HG03025 (cell line): ENCODE results near the gene UBQLN4.

ENCODE experiments used
- ATAC-seq: cut with Tn5 transposase; IDR thresholded peaks from one replicate; pipeline ENCODE4 v1.9.1; 2021; ENCODE audit warnings: mild to moderate bottlenecking, moderate library complexity; ENCODE audit not compliant: unreplicated experiment, low FRiP score

UBQLN4 gene

DNA sequence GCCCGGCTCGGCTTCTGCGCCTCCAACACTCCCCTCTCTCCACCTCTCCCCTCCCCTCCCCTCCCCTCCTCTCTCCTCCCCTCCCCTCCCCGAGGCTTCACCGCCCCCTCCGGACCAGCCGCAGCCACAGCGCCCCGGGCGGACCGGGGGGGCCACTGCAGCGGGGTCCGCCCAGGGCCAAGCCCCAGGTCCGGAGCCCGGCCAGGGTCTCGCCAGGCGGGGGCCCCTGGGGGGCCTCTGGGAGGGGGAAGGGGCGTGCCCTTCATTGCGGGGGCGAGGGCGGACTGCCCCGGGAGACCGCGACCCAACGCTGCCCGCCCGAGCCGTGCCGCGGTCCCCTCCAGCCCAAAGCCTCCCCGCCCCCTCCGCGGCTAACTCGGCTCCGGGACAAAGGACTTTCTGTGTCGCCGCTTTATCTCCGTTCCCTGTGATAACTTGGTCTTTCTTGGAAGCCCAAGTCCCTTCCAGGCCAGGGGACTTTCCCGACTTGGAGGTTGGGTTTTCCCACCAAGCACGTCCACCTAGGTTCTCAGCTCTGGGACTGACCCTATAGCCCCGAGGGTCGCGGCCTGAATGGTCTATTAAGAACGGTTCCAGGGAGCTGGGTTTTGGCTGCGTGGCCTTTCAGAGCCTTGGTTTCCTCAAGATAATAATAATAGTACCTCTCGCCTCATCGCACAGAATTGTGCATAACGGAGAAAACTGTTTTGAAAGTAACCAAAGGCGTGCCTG, at the start of gene UBQLN4:
Gene UBQLN4, minus strand, starts transcription at position 31 of the 732 bp plus-strand sequence. CDS start 97 bp downstream, outside the sequence.
- no peak for ATAC-seq

DNA sequence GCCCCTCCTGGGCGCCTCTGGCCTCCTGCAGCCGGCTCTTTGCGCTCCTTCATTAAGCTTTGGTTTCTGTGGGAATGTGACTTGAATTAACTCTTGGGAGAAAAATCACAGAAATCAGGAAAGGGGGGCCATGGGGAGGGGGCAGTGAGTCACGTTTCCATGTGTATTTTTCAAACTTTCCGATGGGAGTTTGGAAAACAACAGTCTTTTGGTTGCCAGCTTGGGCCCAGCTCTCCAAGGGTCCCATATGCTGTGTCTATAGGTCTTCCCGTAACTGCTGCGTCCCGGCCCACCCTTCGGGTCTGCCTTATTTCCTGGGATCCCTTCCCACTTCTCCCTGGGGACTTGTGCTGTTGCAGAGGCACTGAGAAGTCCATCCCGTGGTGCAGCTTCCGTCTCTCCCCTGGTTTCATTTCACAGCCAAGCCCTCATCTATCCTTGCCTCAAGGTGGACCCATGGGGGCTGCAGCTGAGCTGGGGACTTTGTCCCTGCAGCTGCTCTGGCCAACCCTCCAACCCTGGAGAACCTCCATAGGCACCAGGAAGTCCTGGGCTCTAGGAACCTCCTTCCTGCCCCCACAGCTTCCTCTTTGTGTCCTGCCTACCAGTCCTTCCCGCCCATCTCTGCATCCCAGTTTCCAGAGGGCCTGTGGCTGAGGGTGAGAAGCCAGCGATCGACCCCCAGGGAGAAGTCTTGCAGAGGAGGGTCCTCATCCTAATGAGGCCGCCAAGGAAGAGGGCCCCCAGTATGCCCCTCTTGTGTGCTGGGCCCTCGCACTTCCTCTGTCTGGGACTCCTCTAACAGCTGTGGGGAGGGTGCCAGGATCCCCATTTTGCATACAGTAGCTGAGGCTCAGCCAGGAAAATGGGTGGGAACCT, 49.3 kb upstream of the UBQLN4 start:
- ATAC-seq: no peak

DNA sequence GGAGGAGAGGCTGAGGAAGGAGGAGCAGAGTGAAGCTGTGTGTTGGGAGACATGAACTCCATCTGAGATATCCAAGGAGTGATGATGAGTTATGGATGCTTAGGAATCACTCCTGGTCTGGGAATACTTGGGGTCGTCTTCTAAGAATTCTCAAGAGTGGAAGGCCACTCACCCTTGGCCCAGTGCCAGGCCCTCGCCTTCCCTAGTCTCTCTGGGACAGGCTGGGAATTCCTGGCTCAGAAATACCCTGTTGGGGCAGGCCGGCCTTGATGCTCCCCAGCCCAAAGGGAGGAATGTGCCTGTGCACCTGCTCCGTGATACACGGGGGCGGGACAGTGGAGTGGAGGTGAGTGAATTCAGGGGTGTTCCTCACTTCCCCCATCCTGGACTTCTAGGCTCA, 48.3 kb upstream of the UBQLN4 start:
- ATAC-seq: no peak

DNA sequence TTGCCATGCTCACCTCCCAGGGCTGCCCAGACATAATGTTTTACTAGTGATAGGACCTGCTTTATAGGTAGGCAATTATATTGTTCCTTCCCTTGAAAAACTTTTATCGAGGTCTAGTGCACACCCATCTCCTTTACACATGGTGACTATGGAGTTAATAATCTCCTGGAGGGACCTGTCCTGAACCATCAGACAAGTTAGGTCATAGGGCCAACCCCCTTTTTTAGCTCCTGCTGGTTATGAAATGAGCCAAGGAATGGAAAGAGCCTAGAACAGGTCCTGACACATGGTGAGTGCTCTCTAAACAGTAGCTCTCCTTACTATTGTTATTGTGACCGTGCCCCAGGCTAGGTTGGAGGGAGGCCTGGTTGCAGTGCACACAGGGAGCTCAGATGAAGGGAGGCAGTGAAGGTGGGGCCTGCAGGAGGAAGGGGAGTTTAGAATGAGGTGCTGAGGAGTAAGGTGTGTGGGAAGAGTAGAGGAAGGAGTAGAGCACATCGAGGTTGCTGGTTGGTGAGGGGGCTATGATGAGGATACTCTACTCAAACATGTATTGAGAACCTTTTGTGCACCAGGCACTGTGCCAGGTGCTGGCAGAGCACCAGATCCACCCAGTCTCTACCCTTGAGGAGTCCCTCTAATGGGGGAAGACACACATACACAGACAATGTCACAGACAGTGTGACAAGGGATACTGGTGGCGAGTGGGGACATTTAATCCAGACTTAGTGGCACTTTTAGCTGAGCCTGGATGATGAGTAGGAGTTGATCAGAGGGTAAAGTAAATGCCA, 46.8 kb upstream of the UBQLN4 start:
- ATAC-seq: no peak

DNA sequence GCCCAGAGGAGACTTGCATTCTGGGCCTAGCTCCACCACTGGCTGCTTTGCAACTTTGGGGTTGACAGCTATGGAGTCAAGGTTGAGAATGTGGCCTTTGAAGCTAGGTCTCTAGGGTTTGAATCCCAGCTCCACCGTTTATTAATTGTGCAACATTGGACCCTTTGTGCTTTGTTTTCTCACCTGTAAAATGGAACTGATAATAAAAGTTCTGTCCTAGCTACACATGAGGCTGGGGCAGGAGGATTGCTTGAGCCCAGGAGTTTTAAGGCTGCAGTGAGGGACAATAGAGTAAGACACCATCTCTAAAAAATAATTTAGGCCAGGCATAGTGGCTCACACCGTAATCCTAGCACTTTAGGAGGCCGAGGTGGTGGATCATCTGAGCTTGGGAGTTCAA, 45.7 kb upstream of the UBQLN4 start:
- no peak for ATAC-seq

DNA sequence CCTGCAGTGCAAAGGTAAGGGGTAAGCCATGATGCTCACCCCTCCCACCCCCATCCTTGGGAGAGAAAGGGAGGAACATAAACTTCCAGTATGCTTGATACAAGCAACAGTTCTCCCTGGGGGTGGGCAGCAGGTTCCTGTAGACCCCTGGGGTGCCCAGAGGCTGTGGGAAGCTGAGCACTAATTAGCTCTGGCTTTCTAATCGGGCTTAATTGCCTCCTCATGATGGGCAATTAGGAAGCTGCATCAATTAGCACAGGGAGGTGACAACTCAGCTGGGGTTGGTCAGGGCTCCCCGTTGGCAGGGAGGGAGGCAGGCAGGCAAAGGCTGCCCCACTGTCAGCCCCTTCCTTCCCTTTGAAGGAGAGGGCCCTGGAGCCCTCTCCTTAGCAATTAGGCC, 45.2 kb upstream of the UBQLN4 start:
- no peak for ATAC-seq

DNA sequence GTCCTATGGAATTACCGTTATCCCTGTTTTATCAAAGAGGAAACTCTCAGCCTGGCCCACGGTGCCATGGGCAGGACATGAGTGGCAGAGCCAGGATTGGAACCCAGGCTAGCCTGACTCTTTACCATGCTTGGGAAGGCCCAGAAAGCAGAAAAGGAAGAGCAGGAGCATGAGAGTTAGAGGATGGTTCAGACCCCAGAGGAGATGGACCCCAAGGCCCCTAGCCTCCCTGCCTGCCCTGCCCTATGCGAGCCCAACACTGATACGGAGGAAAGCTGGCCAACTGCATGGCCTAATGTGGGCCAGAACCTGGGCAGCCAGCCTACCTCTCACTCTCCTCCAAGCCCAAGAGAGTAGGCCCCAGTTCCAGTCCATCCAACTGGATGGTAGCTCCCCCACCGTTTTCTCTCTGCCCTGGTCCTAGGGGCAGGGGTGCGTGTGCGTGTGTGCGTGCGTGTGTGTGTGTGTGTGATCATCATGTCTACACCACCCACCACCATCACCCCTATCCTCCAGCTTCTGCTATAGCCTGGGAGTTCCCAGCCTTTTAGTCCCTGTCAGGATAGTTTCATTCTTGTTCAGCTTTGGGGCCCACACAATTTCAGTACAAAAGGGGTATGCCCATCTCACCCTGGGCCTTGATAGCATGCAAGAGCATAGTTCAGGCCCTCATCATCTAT, 44.0 kb upstream of the UBQLN4 start:
- ATAC-seq: no peak

DNA sequence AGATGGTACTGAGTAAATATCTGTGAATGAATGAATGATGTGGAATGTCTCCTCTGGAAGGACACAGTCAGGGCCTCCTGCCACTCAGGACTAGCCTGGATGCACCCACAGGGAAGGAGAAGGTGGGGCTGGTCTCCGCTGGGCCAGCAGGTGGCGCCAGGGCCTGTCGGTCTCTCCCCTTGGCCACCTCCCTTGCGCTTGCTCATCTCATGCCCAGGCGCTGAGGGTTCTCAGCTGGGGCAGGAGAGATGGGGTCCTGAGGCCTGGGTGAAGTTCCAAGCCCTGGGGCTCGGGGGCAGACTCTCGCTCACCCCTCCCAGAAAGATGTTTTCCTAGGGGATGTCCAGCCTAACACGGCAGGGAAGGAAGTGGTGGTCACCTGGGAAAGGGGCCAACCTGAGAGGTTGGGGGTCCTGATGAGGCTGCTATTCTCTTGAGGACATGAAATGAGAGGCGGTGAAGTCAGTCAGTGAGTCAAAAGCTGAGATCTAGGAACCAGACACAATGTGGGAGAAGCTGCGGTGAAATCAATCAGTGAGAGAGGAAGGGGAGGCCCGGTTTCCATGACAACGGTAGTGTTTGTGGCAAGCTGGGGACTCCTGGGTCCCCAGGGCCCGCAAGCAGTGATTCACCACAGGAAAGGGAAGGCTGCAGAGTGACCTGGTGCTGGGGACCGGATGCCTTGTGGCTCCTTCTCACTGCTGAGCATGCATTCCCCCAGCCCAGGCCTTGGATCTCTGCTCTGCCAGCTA, 43.2 kb upstream of the UBQLN4 start:
- ATAC-seq: peak; percentile 48

DNA sequence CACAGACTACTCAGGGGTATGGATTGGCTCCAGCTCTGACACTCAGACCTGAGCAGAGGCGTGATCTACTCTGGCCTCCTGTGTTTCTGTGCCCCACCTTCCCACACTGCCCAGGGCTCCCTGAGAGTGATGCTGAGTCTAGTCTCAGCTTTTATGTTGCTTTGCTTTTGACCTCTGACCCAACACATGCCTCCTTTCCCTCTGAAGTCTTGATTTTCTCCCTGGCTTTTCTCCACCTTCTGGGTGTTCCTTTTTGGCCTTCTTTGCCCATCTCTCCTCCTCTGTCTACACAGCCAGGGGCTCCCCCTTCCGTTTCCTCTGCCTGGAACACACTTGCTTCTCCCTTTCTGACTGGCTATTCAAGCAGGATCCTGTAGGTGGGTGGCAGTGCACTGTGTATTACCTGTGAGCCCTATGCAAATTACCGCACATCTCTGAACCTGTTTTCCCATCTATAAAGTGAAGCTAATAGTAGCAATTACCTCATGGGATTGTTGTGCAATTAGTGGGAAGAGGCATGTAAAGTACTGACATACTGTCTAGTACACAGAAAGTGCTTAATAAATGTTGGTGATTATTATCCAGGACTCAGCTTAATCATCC, 42.4 kb upstream of the UBQLN4 start:
- no peak for ATAC-seq

DNA sequence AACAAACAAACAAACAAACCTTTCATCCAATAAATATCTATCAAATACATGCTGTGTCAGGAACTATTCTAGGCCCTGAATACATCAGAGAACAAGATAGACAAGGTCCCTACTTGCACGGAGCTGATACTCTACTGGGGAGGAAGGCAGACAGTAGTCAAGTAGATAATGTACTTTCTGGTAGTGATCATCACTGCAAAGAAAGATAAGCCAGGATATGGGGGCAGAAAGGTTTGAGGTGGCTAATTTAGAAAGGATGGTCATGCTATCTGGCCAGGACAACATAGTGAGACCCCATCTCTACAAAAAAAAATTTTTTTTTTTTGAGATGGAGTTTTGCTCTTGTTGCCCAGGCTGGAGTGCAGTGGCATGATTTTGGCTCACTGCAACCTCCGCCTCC, 38.0 kb upstream of the UBQLN4 start:
- ATAC-seq: no peak

DNA sequence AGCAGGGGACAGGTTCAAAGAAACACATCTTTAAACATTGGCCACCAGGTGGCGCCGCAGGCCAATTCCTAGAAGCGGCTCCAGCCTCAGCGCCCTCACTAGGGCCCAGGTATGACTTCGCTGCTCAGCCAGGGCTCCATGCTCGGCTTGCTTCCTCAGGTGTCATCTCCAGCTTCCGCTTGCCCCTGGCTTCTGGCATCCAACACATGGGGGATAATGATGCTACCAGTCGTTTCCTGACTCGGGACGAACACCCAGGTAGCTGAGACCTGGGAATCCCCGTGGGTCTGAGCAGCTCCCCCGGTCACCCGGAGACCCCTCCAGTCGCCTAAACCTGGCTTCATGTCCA, 37.2 kb upstream of the UBQLN4 start:
- no peak for ATAC-seq

DNA sequence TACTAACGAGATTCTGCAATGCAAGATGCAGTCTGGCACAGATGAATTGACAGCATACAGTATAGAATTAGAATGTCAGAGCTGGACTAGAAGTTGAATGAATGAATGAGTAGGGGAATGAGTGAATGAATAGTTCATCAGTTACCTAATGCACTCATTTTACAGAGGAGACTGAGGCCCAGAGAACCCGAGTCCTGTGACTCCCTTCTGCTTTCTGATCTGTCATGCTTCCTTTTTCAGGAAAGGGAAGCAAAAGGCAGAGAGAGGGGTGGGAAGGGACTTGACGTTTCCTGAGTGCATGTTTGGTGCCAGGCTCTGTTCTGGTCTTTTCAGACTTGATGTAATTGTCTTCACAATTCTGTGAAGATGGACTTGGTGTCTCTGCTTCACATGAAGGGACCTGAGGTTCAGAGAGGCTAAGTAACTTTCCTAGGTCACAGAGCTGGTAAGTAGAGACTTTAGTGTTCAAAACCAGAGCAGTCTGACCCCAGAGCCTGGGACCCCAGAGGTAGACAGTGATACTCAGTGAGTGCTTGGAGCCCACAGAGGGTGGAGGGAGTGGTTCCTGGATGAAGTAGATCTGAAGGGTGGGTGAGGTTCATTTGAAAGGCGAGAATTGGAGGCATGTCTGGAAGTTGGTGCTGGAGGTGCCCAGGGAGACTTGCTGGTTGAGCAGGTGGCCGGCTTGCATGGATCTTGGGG, 36.7 kb upstream of the UBQLN4 start:
- ATAC-seq: no peak

DNA sequence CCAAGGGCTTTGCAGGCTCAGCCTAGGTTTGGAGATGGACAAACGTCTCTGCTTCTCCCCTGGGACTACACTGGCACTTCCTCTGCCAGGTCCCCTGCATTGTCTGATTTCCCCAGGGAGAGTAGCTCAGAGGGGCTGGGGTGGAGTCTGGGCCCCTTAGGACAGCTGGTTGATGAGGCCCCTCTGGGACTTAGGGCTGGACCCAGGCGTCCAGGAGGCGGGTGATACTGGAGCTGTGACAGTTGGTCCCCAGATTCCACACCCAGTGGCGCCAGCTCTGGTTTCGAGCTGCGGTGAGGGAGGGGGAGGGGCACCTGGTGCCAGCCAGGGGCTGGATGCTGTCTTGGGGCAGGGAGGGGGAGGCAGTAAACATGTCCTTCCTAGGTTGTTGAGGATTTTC, 36.1 kb upstream of the UBQLN4 start:
- no peak for ATAC-seq

DNA sequence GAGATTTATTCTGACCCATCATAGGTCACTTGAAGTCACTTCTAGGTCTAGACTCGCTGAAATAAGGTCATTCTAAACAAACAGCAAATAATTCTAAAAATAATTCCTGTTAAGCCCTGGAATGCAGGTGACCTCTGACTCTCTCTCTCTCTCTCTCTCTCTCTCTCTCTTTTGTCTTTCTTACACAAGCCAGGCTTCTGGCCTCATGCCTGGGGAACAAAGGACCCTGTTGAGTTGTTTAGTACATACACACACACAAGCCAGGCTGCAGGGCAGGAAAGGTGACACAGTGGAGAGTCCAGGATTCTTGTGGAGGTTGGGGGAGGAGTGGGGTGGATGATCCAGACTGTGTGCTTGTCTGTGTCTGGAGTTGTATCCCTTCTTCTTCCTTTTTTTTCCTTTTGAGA, 32.7 kb upstream of the UBQLN4 start:
- ATAC-seq: no peak

DNA sequence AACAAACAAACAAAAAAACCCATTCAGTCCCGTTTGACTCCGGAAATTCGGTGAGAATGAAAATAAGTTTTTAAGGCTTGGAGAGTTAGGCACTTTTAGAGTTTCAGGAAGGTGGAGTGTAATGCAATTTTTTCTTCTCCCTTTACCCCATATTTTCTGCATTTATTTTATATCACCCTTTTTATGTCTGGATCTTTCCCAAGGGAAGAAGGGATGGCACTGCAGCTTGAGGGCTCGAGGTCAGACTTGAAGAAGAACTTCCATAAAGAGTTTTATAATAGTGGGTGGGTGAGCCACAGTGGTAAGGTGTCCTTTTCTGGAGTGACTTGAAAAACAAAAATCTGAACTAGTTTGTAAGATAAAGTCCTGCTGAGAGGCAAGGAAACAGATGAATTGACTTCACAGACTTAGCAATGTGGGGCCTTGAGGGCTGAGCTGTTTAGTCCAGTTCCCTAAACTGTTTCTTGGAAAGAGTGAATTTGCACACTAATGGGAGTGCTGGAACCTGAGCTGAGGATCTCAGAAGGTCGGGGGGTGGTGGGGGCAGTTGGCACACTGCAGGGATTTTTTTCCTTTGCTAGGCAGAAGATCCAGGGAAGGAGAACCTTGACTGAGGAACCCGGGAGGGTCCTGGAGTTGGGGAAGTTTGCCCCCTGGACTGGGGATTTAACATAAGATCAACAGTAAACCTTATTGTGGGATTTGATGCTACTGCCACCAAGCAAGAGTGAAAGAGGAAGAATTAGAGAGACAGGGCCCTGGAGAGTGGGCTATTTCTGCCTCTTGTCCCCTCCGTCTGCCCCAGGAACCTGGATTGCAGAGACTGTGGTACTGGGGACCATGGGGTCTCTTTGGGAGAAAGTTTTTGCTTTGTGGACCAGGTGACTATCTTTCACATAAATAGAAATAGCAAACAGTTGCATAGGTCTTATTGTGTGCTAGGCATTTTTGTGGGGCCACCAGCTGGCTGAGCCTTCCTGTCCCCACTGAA, 30.5 kb upstream of the UBQLN4 start:
- no peak for ATAC-seq

DNA sequence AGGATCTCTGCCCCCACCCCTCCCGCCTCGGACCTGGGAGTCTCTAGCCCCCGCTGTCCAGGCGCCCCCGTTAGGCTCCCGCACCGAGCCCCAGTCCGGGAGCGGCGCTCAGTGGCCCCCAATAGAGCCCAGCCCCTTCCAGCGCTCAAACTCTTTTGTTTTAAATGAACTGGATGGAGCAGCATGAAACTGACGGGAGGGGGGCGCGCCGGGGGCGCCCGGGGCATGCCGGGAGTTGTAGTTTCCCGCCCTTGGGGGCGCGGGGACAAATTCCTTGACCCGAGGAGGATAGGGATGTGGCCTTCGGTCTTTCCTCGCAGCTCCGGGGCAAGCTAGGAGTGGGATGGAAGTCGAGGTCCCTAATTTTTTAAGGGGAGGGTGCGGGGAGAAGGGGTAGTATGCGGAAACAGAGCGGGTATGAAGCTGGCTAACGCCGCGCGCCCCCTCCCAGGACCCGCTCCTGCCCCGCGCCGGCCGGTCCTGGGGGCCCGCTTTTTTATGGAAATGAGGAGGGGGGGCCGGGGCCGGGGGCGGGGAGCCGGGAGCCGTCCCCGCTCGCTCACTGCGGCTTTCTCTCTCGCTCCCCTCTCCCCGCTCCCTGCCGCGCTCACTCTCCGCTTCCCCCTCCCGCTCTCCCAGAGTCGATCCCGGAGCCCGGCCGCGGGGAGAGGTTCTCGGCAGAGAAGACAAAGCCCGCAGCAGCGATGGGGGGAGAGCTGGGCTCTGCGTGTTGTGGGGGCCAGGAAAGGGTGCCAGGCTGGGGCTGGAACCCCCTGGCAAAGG, 28.9 kb upstream of the UBQLN4 start, which contains the start of gene MEX3A:
Gene MEX3A, minus strand, starts transcription at position 157 of the 783 bp plus-strand sequence. CDS start 467 bp downstream, outside the sequence.
- no peak for ATAC-seq

DNA sequence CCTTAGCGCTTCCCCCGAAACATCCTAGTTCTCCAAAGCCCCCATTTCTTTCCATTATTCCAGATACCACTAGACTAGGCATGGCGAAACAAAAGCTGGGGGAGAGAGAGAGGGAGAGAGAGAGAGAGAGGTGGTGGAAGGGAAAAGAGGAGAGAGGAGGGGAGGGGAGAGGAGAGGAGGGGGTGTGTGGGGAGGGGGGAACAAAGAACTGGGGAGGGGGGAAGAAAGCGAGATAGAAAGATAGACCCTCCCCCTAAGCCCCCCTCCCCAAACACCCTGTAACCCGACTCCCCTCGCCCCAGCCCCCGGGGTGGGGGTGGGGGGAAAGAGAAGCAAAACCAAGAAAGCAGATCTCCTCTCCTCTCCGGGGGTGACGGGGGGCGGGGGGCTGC, 28.3 kb upstream of the UBQLN4 start:
- ATAC-seq: no peak
